Spinal cord (tissue), 10 donors: Measurements from ENCODE around the gene IPO9. TPM values are rescaled to one million over a fixed set of nuclear protein-coding genes. Genes with fewer than 3 reads are reported as not detected.

Experiments used
- DNase-seq, 6 donors: peaks; one replicate each; pipeline versions ENCODE4 v3.0.0 to v3.0.0-alpha.2; 2013 to 2015; ENCODE audit warnings: low spot score in 6 of 6, low read depth in 4 of 6
- H3K27ac ChIP-seq: one replicate; pipeline ENCODE4 v1.5.1; 2013; ENCODE audit warnings: low read depth, low read length, control low read depth
- H3K27me3 ChIP-seq: one replicate; pipeline ENCODE4 v1.6.1; 2013; ENCODE audit warnings: low read length; ENCODE audit not compliant: control insufficient read depth, insufficient read depth
- H3K36me3 ChIP-seq: one replicate; pipeline ENCODE4 v1.6.1; 2013; ENCODE audit warnings: low read length; ENCODE audit not compliant: control insufficient read depth, insufficient read depth
- H3K4me1 ChIP-seq: one replicate; pipeline ENCODE4 v1.6.1; 2013; ENCODE audit warnings: low read length; ENCODE audit not compliant: control insufficient read depth, insufficient read depth
- H3K4me3 ChIP-seq: one replicate; pipeline ENCODE4 v1.5.1; 2013; ENCODE audit warnings: low read depth, low read length, control low read depth
- H3K9me3 ChIP-seq: one replicate; pipeline ENCODE4 v1.6.1; 2013; ENCODE audit warnings: low read length; ENCODE audit not compliant: control insufficient read depth, insufficient read depth
- WGBS: methylation state at CpG from one replicate; pipeline ENCODE4 v1.1.5; 2013; ENCODE audit warnings: missing lambda C conversion rate; ENCODE audit not compliant: insufficient coverage; 5-methylcytosine and 5-hydroxymethylcytosine counted together
- polyA plus RNA-seq, 2 donors: library from polyadenylated mRNA; unstranded; fragments of 120-200 nt; gene quantifications; one replicate each; pipeline ENCODE4 v1.2.1, GENCODE V29; 2013; ENCODE audit not compliant: insufficient read length in 2 of 2
- small RNA-seq: library from RNA; depleted of rRNA; stranded (forward); fragments of <200 nt; gene quantifications from one replicate; pipeline ENCODE3, GENCODE V24; 2014; ENCODE audit warnings: low replicate concordance
- total RNA-seq, 2 donors: library from RNA; depleted of rRNA in 1 of 2; stranded (reverse); fragments of 120-200 nt in 1 of 2; fragments of >200 nt in 1 of 2; gene quantifications; one replicate each; pipeline versions ENCODE4 v1.2.3 to v1.2.4, GENCODE V29; 2013 to 2014
- donor health status: healthy.

IPO9 gene
- total and polyA plus RNA-seq, 4 donors = 35.9 to 86.3 (median 62.6) TPM

GRCh38 chr1:201925301-201925567 lies 96.3 kb downstream of the IPO9 start:
- DNase-seq = no peak
- H3K27ac ChIP-seq = no peak overlapping the region
- no peaks in the 10 kb centered on the region for H3K36me3 ChIP-seq
- H3K4me1 ChIP-seq = no peaks in the 10 kb centered on the region
- H3K9me3 ChIP-seq = no peaks in the 10 kb centered on the region
- no peak overlapping the region for H3K4me3 ChIP-seq
- H3K27me3 ChIP-seq = no peaks in the 10 kb centered on the region
- no CpG with 5 or more reads among the region's 2 CpGs for WGBS

GRCh38 chr1:201925981-201926645 lies 97.2 kb downstream of the IPO9 start:
- Histone ChIP-seq H3K27ac (no peak overlapping the region), H3K27me3 (no peaks in the 10 kb centered on the region), H3K4me3 (no peak overlapping the region), H3K9me3 (no peaks in the 10 kb centered on the region), H3K4me1 (no peaks in the 10 kb centered on the region), H3K36me3 (no peaks in the 10 kb centered on the region)
- WGBS = 58% methylated on average over 1 of the region's 5 CpGs
- DNase-seq = no peak

- Histone ChIP-seq H3K36me3 (no peaks in the 10 kb centered on the region), H3K4me1 (no peaks in the 10 kb centered on the region), H3K27me3 (no peaks in the 10 kb centered on the region), H3K4me3 (no peak overlapping the region), H3K27ac (no peak overlapping the region), H3K9me3 (no peaks in the 10 kb centered on the region)
- no peak for DNase-seq
- 100% methylated on average over 2 of the region's 3 CpGs for whole genome bisulfite sequencing
Measured at GRCh38 chr1:201928266-201928665, 99.3 kb downstream of the IPO9 start.

- H3K27ac ChIP-seq = no peak overlapping the region
- WGBS = 84% methylated on average over 4 of the region's 4 CpGs
- H3K9me3 ChIP-seq = no peaks in the 10 kb centered on the region
- H3K4me3 ChIP-seq = no peak overlapping the region
- no peaks in the 10 kb centered on the region for H3K4me1 ChIP-seq
- no peaks in the 10 kb centered on the region for H3K36me3 ChIP-seq
- no peak for DNase-seq
- H3K27me3 ChIP-seq = no peaks in the 10 kb centered on the region
Measured at GRCh38 chr1:201930137-201930536, 101.2 kb downstream of the IPO9 start.

GRCh38 chr1:201930803-201931202 lies 101.8 kb downstream of the IPO9 start:
- no peaks in the 10 kb centered on the region for H3K36me3 ChIP-seq
- no peaks in the 10 kb centered on the region for H3K9me3 ChIP-seq
- H3K27ac ChIP-seq = no peak overlapping the region
- H3K4me1 ChIP-seq = no peaks in the 10 kb centered on the region
- no peaks in the 10 kb centered on the region for H3K27me3 ChIP-seq
- H3K4me3 ChIP-seq = no peak overlapping the region
- WGBS = 83% methylated on average over 5 of the region's 5 CpGs
- DNase-seq = no peak

Small RNAs within 50 kb of the gene (small RNA-seq; reads per million reads assigned to genes)
- 0.08 reads per million for gene MIR1231
- gene MIR6739 = 0.12 reads per million

Other genes starting within 250 kb of the IPO9 start
- 10 to 100 TPM; 53.2 to 62.3 TPM for gene SHISA4, start 59.7 kb downstream of the IPO9 start, total RNA-seq
- 100 to 1,000 TPM; 194 to 198 TPM for gene SHISA4, start 59.7 kb downstream of the IPO9 start, polyA plus RNA-seq
- 1 to 10 TPM; 1.9 to 8.4 TPM for gene LMOD1, start 117.4 kb downstream of the IPO9 start, total RNA-seq
- 1 to 10 TPM; 3.5 to 4.6 TPM for gene LMOD1, start 117.4 kb downstream of the IPO9 start, polyA plus RNA-seq
- gene TIMM17A, start 126.3 kb downstream of the IPO9 start, total RNA-seq = 10 to 100 TPM; 50.9 to 76.7 TPM
- 100 to 1,000 TPM in 1 of 2 donors, 10 to 100 TPM in 1; 96.3 to 101 TPM for gene TIMM17A, start 126.3 kb downstream of the IPO9 start, polyA plus RNA-seq
- 10 to 100 TPM; 19.1 to 37.9 TPM for gene RNPEP, start 153.5 kb downstream of the IPO9 start, total RNA-seq
- 10 to 100 TPM; 36.0 to 41.4 TPM for gene RNPEP, start 153.5 kb downstream of the IPO9 start, polyA plus RNA-seq
- 1 to 10 TPM in 1 of 2 donors, under 1 TPM in 1; 0.59 to 1.2 TPM for gene ELF3, start 181.4 kb downstream of the IPO9 start, total RNA-seq
- 1 to 10 TPM in 1 of 2 donors, under 1 TPM in 1; 0.35 to 1.1 TPM for gene ELF3, start 181.4 kb downstream of the IPO9 start, polyA plus RNA-seq